Upper lobe of left lung (tissue), 6 donors: ENCODE measurements around the gene B4GALT1. TPM values are rescaled to one million over a fixed set of nuclear protein-coding genes. Genes with fewer than 3 reads are reported as not detected.
"Not testable (repeated sequence)": the region's sequence is repeated elsewhere in the genome, so short reads cannot be mapped to it uniquely, and the experiment has no call there.

Experiments used
- ATAC-seq, 2 donors: fragments of 200-7000 bp; cut with Tn5 transposase; one replicate each; pipeline ENCODE4 v1.9.1; 2022; ENCODE audit warnings: mild to moderate bottlenecking in 2 of 2, moderate library complexity in 2 of 2; ENCODE audit not compliant: low FRiP score in 2 of 2
- DNase-seq, 2 donors: peaks; one replicate each; pipeline ENCODE4 v3.0.0-alpha.2; 2019 to 2020
- H3K27ac ChIP-seq, 4 donors: fragments of 200-600 bp; sonication (generic); one replicate each; pipeline ENCODE4 v1.5.1; 2016 to 2019
- H3K27me3 ChIP-seq, 4 donors: fragments of 200-600 bp; sonication (generic); one replicate each; pipeline ENCODE4 v1.5.1; 2017 to 2019
- H3K36me3 ChIP-seq, 4 donors: fragments of 200-600 bp; sonication (generic); one replicate each; pipeline ENCODE4 v1.5.1; 2016 to 2019
- H3K4me1 ChIP-seq, 4 donors: fragments of 200-600 bp; sonication (generic); one replicate each; pipeline ENCODE4 v1.5.1; 2018 to 2019
- H3K4me3 ChIP-seq, 4 donors: fragments of 200-600 bp; sonication (generic); one replicate each; pipeline ENCODE4 v1.5.1; 2017 to 2019; ENCODE audit warnings: mild to moderate bottlenecking in 2 of 4, moderate library complexity in 1 of 4
- H3K9me3 ChIP-seq, 4 donors: fragments of 200-600 bp; sonication (generic); one replicate each; pipeline ENCODE4 v1.5.1; 2018 to 2019
- CTCF ChIP-seq, 6 experiments: fragments of 450-650 bp in 4 of 6; fragments of 200-600 bp in 2 of 6; sonication (generic) in 2 of 6; IDR thresholded peaks; one replicate each; pipeline ENCODE4 v1.5.1; 2016 to 2019; ENCODE audit warnings: antibody characterized with exemption in 6 of 6
- EP300 ChIP-seq, 4 donors: sonication (generic); formaldehyde crosslinking; IDR thresholded peaks; one replicate each; pipeline ENCODE4 v1.5.1; 2017; ENCODE audit warnings: antibody characterized with exemption in 4 of 4, control low read depth in 2 of 4
- POLR2A ChIP-seq, 4 donors: fragments of 450-650 bp; IDR thresholded peaks; one replicate each; pipeline ENCODE4 v1.5.1; 2016 to 2017; ENCODE audit warnings: antibody characterized with exemption in 4 of 4, mild to moderate bottlenecking in 2 of 4
- POLR2AphosphoS5 ChIP-seq, 2 donors: sonication (generic); formaldehyde crosslinking; IDR thresholded peaks; one replicate each; pipeline ENCODE4 v1.5.1; 2017; ENCODE audit warnings: antibody characterized with exemption in 2 of 2
- WGBS, 2 donors: methylation state at CpG; one replicate each; pipeline ENCODE4 v1.1.5; 2017 to 2018; 5-methylcytosine and 5-hydroxymethylcytosine counted together
- total RNA-seq, 6 donors: library from RNA; depleted of rRNA in 4 of 6; stranded (reverse); fragments of >200 nt in 4 of 6; gene quantifications; one replicate each; pipeline versions ENCODE4 v1.1.0 to v1.2.1, GENCODE V29; 2016 to 2021
- donor health status: DM: no; HTN: no; CAD: no; lungs with moderate emphysema.
- donor health status: DM: no; HTN: yes; CAD: no; lungs with severe emphysema.

Gene B4GALT1
- total RNA-seq, 6 donors from 2014 or later: 26.2 to 83.3 (median 70.8) TPM

GRCh38 chr9:33166231-33167083 lies 679 bp downstream of the B4GALT1 start:
- no peaks in the 10 kb centered on the region for H3K36me3 ChIP-seq

GRCh38 chr9:33165263-33166151 lies 1.6 kb downstream of the B4GALT1 start:
- Histone ChIP-seq H3K4me3 (peak overlapping the region; percentile 71 to 92 (median 76)), H3K36me3 (no peaks in the 10 kb centered on the region), H3K27me3 (no peaks in the 10 kb centered on the region), H3K27ac (peak overlapping the region; percentile 97 to 99 (median 98)), H3K9me3 (no peaks in the 10 kb centered on the region), H3K4me1 (peaks cover 49 to 71% (median 60%) of the 10 kb centered on the region in 4 donors)
- ATAC-seq: peak; percentile 1 to 4
- TF ChIP-seq POLR2A (IDR thresholded peaks at IDR 0.05) (peak in 3 of 4 donors; percentile 49 to 59 (median 57)), EP300 (IDR thresholded peaks at IDR 0.05) (peak in 1 of 4 donors; percentile 79), POLR2AphosphoS5 (IDR thresholded peaks at IDR 0.05) (peak; percentile 66 to 76), CTCF (IDR thresholded peaks at IDR 0.05) (no peak)
- 11 to 16% methylated on average over 10 of the region's 10 CpGs for WGBS, 2 donors
- peak in 1 of 2 donors; percentile 85 for DNase-seq

More at GRCh38 chr9:33166231-33167083, 679 bp downstream of the B4GALT1 start:
- peaks cover 45 to 65% (median 54%) of the 10 kb centered on the region in 4 donors for H3K4me1 ChIP-seq
- peak in 1 of 2 donors; percentile 41 for DNase-seq
- 0 to 1% methylated on average over 18 to 50 of the region's 51 CpGs for WGBS, 2 donors
- TF ChIP-seq CTCF (IDR thresholded peaks at IDR 0.05) (peak in 1 of 6 experiments; percentile 6), EP300 (IDR thresholded peaks at IDR 0.05) (no peak)
- peak overlapping the region; percentile 97 to 99 (median 98) for H3K27ac ChIP-seq
- H3K9me3 ChIP-seq: no peaks in the 10 kb centered on the region
- peak; percentile 27 to 46 for ATAC-seq
- H3K27me3 ChIP-seq: no peaks in the 10 kb centered on the region
- H3K4me3 ChIP-seq: peak overlapping the region; percentile 71 to 92 (median 76)

- H3K27me3 ChIP-seq, DNase-seq, ATAC-seq, H3K36me3 ChIP-seq, H3K9me3 ChIP-seq: not testable (repeated sequence)
- Histone ChIP-seq H3K4me3 (peak overlapping the region; percentile 71 to 92 (median 76)), H3K4me1 (peaks cover 55 to 74% (median 65%) of the 10 kb centered on the region in 4 donors), H3K27ac (peak overlapping the region; percentile 97 to 99 (median 98))
- 27 to 30% methylated on average over 7 of the region's 7 CpGs for WGBS, 2 donors
Observed at GRCh38 chr9:33164921-33165262, 2.2 kb downstream of the B4GALT1 start.

GRCh38 chr9:33164138-33164809 lies 2.9 kb downstream of the B4GALT1 start:
- Histone ChIP-seq H3K4me1 (peaks cover 61 to 80% (median 72%) of the 10 kb centered on the region in 4 donors), H3K9me3 (no peaks in the 10 kb centered on the region), H3K27ac (peak overlapping the region; percentile 97 to 99 (median 98)), H3K27me3 (no peaks in the 10 kb centered on the region), H3K36me3 (no peaks in the 10 kb centered on the region), H3K4me3 (peak overlapping the region in 3 of 4 donors; percentile 71 to 92 (median 75))
- peak in 2 of 4 donors; percentile 9 to 49 for TF ChIP-seq POLR2A (IDR thresholded peaks at IDR 0.05)
- no peak for TF ChIP-seq CTCF (IDR thresholded peaks at IDR 0.05)
- no peak for DNase-seq
- WGBS, 2 donors: 31% methylated on average over 11 of the region's 11 CpGs
- no peak for ATAC-seq
